Stomach (tissue), 4 donors: ENCODE measurements around the gene CSF3.

Experiments used
- CTCF ChIP-seq, 7 experiments: fragments of 450-650 bp in 4 of 7; fragments of 200-600 bp in 3 of 7; sonication (generic) in 3 of 7; IDR thresholded peaks; one replicate each; pipeline ENCODE4 v1.5.1; 2016 to 2019; ENCODE audit warnings: antibody characterized with exemption in 7 of 7, control low read depth in 2 of 7, mild to moderate bottlenecking in 1 of 7
- EP300 ChIP-seq: sonication (generic); formaldehyde crosslinking; IDR thresholded peaks from one replicate; pipeline ENCODE4 v1.6.1; 2017; ENCODE audit warnings: antibody characterized with exemption
- POLR2A ChIP-seq, 4 donors: fragments of 450-650 bp; IDR thresholded peaks; one replicate each; pipeline ENCODE4 v1.6.1; 2016; ENCODE audit warnings: antibody characterized with exemption in 4 of 4, control low read depth in 2 of 4, mild to moderate bottlenecking in 1 of 4, moderate library complexity in 1 of 4
- POLR2AphosphoS5 ChIP-seq, 3 donors: sonication (generic); formaldehyde crosslinking; IDR thresholded peaks; one replicate each; pipeline ENCODE4 v1.6.1; 2016; ENCODE audit warnings: antibody characterized with exemption in 3 of 3

GRCh38 chr17:40034426-40035161, 19.4 kb downstream of the CSF3 start:
- no peak for TF ChIP-seq CTCF (IDR thresholded peaks at IDR 0.05)
- no peak for TF ChIP-seq EP300
- no peak for TF ChIP-seq POLR2AphosphoS5 (IDR thresholded peaks at IDR 0.05)
- no peak for TF ChIP-seq POLR2A (IDR thresholded peaks at IDR 0.05)
